NCI-H524 (cell line): ENCODE data around the gene PDE4D.
"Not testable (repeated sequence)": the region's sequence is repeated elsewhere in the genome, so short reads cannot be mapped to it uniquely, and the experiment has no call there.

ENCODE experiments used
- DNase-seq, 2 experiments: peaks; one replicate each; lab custom pipeline; 2025; lab: John Stamatoyannopoulos, UW

The PDE4D gene

GRCh38 chr5:58969795-58970194 lies 923.7 kb downstream of the PDE4D start:
- DNase-seq = no peak

- DNase-seq = no peak
Observed at GRCh38 chr5:58969253-58969652, 924.3 kb downstream of the PDE4D start.

- no peak for DNase-seq
Observed at GRCh38 chr5:58968350-58968749, 925.2 kb downstream of the PDE4D start.

- DNase-seq = no peak
Observed at GRCh38 chr5:58967597-58968281, 925.8 kb downstream of the PDE4D start.

- DNase-seq = no peak
Observed at GRCh38 chr5:58965677-58966414, 927.7 kb downstream of the PDE4D start.

GRCh38 chr5:58963821-58964220 lies 929.7 kb downstream of the PDE4D start:
- DNase-seq = no peak

GRCh38 chr5:58963361-58963760 lies 930.2 kb downstream of the PDE4D start:
- DNase-seq = no peak

- DNase-seq = no peak
Observed at GRCh38 chr5:58961631-58962280, 931.8 kb downstream of the PDE4D start.

GRCh38 chr5:58958701-58959100 lies 934.8 kb downstream of the PDE4D start:
- DNase-seq = no peak

- not testable (repeated sequence) for DNase-seq
Observed at GRCh38 chr5:58953218-58953617, 940.3 kb downstream of the PDE4D start.

GRCh38 chr5:58950224-58950623 lies 943.3 kb downstream of the PDE4D start:
- DNase-seq = no peak

- DNase-seq = no peak
Observed at GRCh38 chr5:58946230-58946629, 947.3 kb downstream of the PDE4D start.

GRCh38 chr5:58944221-58944620 lies 949.3 kb downstream of the PDE4D start:
- DNase-seq = no peak

GRCh38 chr5:58940446-58940845 lies 953.1 kb downstream of the PDE4D start:
- peak in 1 of 2 experiments; percentile 5 for DNase-seq

- no peak for DNase-seq
Observed at GRCh38 chr5:58939664-58940063, 953.9 kb downstream of the PDE4D start.

- peak in 1 of 2 experiments; percentile 24 for DNase-seq
Observed at GRCh38 chr5:58938563-58939424, 954.7 kb downstream of the PDE4D start.

GRCh38 chr5:58937031-58937681 lies 956.4 kb downstream of the PDE4D start:
- DNase-seq = no peak

- no peak for DNase-seq
Observed at GRCh38 chr5:58934629-58935097, 958.9 kb downstream of the PDE4D start.

- DNase-seq = no peak
Observed at GRCh38 chr5:58933891-58934628, 959.5 kb downstream of the PDE4D start.

- no peak for DNase-seq
Observed at GRCh38 chr5:58932057-58932612, 961.4 kb downstream of the PDE4D start.
